ENCODE data around the gene PRKAG2.
A peak's percentile ranks its signal among the peaks of the same experiment; 100 is the strongest.

Gene PRKAG2

DNA sequence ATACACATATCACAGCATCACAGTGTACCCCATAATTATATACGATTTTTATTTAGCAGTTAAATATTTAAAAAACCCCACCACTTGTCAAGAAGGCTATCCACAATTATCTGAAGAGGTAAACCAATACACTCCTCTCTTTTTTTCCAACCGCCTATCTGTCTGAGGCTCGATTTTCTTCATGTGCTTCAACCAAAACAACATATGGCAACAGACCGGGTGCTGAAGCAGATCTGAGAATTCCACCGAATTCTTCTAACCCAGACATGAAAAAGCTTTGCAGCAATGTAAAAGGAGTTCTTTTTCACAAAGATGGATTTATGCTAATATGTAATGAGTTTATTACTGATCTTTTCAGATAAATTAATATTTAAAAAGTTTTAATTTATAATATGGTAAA, 224.8 kb downstream of the PRKAG2 start:
- DNase-seq (ENCODE audit: low read depth), result no peak
- TF ChIP-seq, protein P1, sequence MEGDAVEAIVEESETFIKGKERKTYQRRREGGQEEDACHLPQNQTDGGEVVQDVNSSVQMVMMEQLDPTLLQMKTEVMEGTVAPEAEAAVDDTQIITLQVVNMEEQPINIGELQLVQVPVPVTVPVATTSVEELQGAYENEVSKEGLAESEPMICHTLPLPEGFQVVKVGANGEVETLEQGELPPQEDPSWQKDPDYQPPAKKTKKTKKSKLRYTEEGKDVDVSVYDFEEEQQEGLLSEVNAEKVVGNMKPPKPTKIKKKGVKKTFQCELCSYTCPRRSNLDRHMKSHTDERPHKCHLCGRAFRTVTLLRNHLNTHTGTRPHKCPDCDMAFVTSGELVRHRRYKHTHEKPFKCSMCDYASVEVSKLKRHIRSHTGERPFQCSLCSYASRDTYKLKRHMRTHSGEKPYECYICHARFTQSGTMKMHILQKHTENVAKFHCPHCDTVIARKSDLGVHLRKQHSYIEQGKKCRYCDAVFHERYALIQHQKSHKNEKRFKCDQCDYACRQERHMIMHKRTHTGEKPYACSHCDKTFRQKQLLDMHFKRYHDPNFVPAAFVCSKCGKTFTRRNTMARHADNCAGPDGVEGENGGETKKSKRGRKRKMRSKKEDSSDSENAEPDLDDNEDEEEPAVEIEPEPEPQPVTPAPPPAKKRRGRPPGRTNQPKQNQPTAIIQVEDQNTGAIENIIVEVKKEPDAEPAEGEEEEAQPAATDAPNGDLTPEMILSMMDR (IDR thresholded peaks at IDR 0.05; ENCODE audit: insufficient read depth, low read depth, low read length, missing control alignments), result no peak
- H3K4me3 ChIP-seq (ENCODE audit: low read length), result no peak overlapping the region

DNA sequence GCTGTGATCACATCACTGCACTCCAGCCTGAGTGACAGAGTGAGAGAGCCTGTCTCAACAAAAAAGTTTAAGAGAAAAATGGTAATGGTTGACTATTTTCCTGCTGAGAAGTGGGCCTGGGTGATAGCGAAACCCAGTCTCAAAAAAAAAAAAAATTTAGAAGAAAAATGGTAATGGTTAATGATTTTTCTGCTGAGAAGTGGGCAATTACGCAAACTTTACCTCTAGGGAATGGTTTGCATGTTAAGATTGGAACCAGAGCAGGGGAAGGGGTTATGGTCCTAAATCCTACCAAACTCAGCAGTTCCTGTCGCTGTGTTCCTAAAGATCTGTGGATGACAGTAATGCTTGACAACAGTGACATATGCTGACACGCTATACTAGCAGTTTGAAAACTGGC, 226.8 kb downstream of the PRKAG2 start:
- no peak for DNase-seq (ENCODE audit: low read depth)
- TF ChIP-seq, protein P1 (IDR thresholded peaks at IDR 0.05; ENCODE audit: insufficient read depth, low read depth, low read length, missing control alignments), result no peak
- H3K4me3 ChIP-seq (ENCODE audit: low read length), result no peak overlapping the region

DNA sequence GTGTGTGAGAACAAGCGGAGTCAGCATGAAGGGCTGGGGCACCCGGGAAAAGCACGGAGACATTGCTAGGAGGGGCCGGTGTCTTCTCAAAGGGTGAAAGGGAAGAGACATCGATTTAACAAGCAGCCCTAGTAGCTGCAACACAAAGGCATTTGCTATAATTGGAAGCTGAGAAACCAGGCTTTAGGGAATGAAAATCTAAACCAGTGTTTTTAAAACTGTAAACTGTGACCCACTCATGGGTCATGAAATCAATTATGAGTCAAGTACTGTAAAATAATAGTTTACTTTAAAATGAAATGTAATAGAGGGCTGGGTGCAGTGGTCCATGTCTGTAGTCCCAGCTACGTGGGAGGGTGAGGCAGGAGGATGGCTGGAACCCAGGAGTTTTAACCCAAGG, 228.5 kb downstream of the PRKAG2 start:
- DNase-seq (ENCODE audit: low read depth), result no peak

GRCh38 chr7:151647874-151648273, 229.0 kb downstream of the PRKAG2 start:
- no peak overlapping the region for H3K4me3 ChIP-seq (ENCODE audit: low read length)
- TF ChIP-seq, protein P1 (IDR thresholded peaks at IDR 0.05; ENCODE audit: insufficient read depth, low read depth, low read length, missing control alignments), result no peak
- no peak for DNase-seq (ENCODE audit: low read depth)

More for the DNA sequence above, 228.5 kb downstream of the PRKAG2 start:
- TF ChIP-seq, protein P1 (IDR thresholded peaks at IDR 0.05; ENCODE audit: insufficient read depth, low read depth, low read length, missing control alignments), result no peak
- no peak overlapping the region for H3K4me3 ChIP-seq (ENCODE audit: low read length)

- no peak for DNase-seq (ENCODE audit: low read depth)
- TF ChIP-seq, protein P1 (IDR thresholded peaks at IDR 0.05; ENCODE audit: insufficient read depth, low read depth, low read length, missing control alignments), result no peak
Measured at GRCh38 chr7:151647006-151647405, 229.9 kb downstream of the PRKAG2 start.

GRCh38 chr7:151645311-151645710, 231.6 kb downstream of the PRKAG2 start:
- TF ChIP-seq, protein P1 (IDR thresholded peaks at IDR 0.05; ENCODE audit: insufficient read depth, low read depth, low read length, missing control alignments), result no peak
- H3K4me3 ChIP-seq (ENCODE audit: low read length), result no peak overlapping the region

More at GRCh38 chr7:151647006-151647405, 229.9 kb downstream of the PRKAG2 start:
- no peak overlapping the region for H3K4me3 ChIP-seq (ENCODE audit: low read length)

DNA sequence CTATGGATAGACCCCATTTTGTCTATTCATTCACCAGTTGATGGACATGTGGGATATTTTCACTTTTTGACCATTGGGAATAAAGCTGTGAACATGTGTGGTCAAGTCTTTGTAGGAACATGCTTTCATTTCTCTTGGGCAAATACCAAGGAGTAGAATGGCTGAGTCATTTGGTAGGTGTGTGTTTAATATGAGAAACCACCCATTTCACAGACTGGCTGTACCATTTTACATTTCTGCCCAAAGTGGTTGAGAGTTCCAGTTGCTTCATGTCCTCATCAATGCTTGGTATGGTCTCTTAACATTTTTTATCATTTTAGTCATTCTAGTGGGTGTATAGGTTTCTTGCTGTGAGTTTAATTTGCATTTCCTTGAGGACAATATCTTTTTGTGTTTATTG, 232.4 kb downstream of the PRKAG2 start:
- no peak overlapping the region for H3K4me3 ChIP-seq (ENCODE audit: low read length)
- TF ChIP-seq, protein P1 (IDR thresholded peaks at IDR 0.05; ENCODE audit: insufficient read depth, low read depth, low read length, missing control alignments), result no peak
- peak; percentile 72 for DNase-seq (ENCODE audit: low read depth)

More at GRCh38 chr7:151645311-151645710, 231.6 kb downstream of the PRKAG2 start:
- peak; percentile 17 for DNase-seq (ENCODE audit: low read depth)
